WTC11 (cell line): ENCODE measurements around the gene NRG3.

Source experiments
- CREM ChIP-seq: sonication (generic); formaldehyde crosslinking; IDR thresholded peaks from 2 replicates; pipeline ENCODE4 v1.8.1; 2022; ENCODE audit warnings: mild to moderate bottlenecking, missing genetic modification reagents, moderate library complexity
- FOXJ3 ChIP-seq: sonication (generic); formaldehyde crosslinking; IDR thresholded peaks from 2 replicates; pipeline ENCODE4 v1.9.0; 2021; ENCODE audit warnings: missing genetic modification reagents, mild to moderate bottlenecking, borderline replicate concordance
- IRF2 ChIP-seq: sonication (generic); formaldehyde crosslinking; IDR thresholded peaks from 2 replicates; pipeline ENCODE4 v1.8.0; 2022; ENCODE audit warnings: low read depth, missing genetic modification reagents, borderline replicate concordance
- JUN ChIP-seq: sonication (generic); formaldehyde crosslinking; IDR thresholded peaks from 2 replicates; pipeline ENCODE4 v1.8.0; 2023; ENCODE audit warnings: mild to moderate bottlenecking, missing genetic modification reagents
- SOX15 ChIP-seq: fragments of 250-450 bp; sonication (Bioruptor Pico); IDR thresholded peaks from 2 replicates; pipeline ENCODE4 v1.9.0; 2021; ENCODE audit warnings: mild to moderate bottlenecking
- TF ChIP-seq, protein P1 (sequence below): sonication (generic); formaldehyde crosslinking; IDR thresholded peaks from 2 replicates; pipeline ENCODE4 v1.8.1; 2022; ENCODE audit warnings: missing genetic modification reagents, borderline replicate concordance
- TF ChIP-seq, protein P2 (sequence below): fragments of 200-600 bp; IDR thresholded peaks from 2 replicates; pipeline ENCODE4 v1.8.0; 2022; ENCODE audit warnings: antibody characterized with exemption
- TF ChIP-seq, protein P3 (sequence below): sonication (generic); formaldehyde crosslinking; IDR thresholded peaks from 2 replicates; pipeline ENCODE4 v1.8.0; 2022; ENCODE audit warnings: mild to moderate bottlenecking, missing genetic modification reagents
- TF ChIP-seq, protein P4 (sequence below): sonication (generic); formaldehyde crosslinking; IDR thresholded peaks from 2 replicates; pipeline ENCODE4 v1.8.1; 2022; ENCODE audit warnings: low read depth, missing genetic modification reagents, borderline replicate concordance
- TF ChIP-seq, protein P5 (sequence below): fragments of 250-450 bp; sonication (Bioruptor Pico); IDR thresholded peaks from 2 replicates; pipeline ENCODE4 v1.8.0; 2021; ENCODE audit warnings: mild to moderate bottlenecking
- TF ChIP-seq, protein P6 (sequence below): sonication (generic); formaldehyde crosslinking; IDR thresholded peaks from 2 replicates; pipeline ENCODE4 v1.8.0; 2022; ENCODE audit warnings: mild to moderate bottlenecking, missing genetic modification reagents

DNA sequence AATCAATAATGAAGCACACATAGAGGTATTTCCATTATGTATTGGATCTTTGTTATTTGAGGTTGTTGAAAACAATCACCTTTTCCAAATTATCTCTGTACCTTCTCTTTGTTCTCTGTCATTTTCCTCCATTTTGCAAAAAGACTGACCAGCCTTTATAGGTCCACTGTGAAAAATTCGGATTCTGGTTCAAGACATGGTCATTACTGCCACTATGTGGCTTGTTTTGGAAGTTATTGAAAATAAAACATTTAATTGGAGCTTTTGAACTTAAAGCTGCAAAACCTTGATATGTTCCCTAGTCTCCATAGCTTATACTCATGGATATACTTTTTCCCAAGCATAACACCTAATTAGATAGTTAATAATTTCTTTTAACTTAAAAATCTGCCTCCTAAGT, 1094.4 kb downstream of the NRG3 start:
- TF ChIP-seq, protein P1, sequence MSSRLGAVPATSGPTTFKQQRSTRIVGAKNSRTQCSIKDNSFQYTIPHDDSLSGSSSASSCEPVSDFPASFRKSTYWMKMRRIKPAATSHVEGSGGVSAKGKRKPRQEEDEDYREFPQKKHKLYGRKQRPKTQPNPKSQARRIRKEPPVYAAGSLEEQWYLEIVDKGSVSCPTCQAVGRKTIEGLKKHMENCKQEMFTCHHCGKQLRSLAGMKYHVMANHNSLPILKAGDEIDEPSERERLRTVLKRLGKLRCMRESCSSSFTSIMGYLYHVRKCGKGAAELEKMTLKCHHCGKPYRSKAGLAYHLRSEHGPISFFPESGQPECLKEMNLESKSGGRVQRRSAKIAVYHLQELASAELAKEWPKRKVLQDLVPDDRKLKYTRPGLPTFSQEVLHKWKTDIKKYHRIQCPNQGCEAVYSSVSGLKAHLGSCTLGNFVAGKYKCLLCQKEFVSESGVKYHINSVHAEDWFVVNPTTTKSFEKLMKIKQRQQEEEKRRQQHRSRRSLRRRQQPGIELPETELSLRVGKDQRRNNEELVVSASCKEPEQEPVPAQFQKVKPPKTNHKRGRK (CRISPR knock-in tag): no peak
- TF ChIP-seq, protein P2, sequence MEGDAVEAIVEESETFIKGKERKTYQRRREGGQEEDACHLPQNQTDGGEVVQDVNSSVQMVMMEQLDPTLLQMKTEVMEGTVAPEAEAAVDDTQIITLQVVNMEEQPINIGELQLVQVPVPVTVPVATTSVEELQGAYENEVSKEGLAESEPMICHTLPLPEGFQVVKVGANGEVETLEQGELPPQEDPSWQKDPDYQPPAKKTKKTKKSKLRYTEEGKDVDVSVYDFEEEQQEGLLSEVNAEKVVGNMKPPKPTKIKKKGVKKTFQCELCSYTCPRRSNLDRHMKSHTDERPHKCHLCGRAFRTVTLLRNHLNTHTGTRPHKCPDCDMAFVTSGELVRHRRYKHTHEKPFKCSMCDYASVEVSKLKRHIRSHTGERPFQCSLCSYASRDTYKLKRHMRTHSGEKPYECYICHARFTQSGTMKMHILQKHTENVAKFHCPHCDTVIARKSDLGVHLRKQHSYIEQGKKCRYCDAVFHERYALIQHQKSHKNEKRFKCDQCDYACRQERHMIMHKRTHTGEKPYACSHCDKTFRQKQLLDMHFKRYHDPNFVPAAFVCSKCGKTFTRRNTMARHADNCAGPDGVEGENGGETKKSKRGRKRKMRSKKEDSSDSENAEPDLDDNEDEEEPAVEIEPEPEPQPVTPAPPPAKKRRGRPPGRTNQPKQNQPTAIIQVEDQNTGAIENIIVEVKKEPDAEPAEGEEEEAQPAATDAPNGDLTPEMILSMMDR: no peak
- TF ChIP-seq, protein P3, sequence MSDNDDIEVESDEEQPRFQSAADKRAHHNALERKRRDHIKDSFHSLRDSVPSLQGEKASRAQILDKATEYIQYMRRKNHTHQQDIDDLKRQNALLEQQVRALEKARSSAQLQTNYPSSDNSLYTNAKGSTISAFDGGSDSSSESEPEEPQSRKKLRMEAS (CRISPR knock-in tag): no peak
- TF ChIP-seq, protein P4, sequence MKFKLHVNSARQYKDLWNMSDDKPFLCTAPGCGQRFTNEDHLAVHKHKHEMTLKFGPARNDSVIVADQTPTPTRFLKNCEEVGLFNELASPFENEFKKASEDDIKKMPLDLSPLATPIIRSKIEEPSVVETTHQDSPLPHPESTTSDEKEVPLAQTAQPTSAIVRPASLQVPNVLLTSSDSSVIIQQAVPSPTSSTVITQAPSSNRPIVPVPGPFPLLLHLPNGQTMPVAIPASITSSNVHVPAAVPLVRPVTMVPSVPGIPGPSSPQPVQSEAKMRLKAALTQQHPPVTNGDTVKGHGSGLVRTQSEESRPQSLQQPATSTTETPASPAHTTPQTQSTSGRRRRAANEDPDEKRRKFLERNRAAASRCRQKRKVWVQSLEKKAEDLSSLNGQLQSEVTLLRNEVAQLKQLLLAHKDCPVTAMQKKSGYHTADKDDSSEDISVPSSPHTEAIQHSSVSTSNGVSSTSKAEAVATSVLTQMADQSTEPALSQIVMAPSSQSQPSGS (CRISPR knock-in tag): no peak
- TF ChIP-seq IRF2 (CRISPR knock-in tag) (no peak), SOX15 (CRISPR knock-in tag) (no peak), JUN (CRISPR knock-in tag) (no peak), FOXJ3 (CRISPR knock-in tag) (no peak), CREM (CRISPR knock-in tag) (no peak)
- TF ChIP-seq, protein P5, sequence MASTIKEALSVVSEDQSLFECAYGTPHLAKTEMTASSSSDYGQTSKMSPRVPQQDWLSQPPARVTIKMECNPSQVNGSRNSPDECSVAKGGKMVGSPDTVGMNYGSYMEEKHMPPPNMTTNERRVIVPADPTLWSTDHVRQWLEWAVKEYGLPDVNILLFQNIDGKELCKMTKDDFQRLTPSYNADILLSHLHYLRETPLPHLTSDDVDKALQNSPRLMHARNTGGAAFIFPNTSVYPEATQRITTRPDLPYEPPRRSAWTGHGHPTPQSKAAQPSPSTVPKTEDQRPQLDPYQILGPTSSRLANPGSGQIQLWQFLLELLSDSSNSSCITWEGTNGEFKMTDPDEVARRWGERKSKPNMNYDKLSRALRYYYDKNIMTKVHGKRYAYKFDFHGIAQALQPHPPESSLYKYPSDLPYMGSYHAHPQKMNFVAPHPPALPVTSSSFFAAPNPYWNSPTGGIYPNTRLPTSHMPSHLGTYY (CRISPR knock-in tag): no peak
- TF ChIP-seq, protein P6, sequence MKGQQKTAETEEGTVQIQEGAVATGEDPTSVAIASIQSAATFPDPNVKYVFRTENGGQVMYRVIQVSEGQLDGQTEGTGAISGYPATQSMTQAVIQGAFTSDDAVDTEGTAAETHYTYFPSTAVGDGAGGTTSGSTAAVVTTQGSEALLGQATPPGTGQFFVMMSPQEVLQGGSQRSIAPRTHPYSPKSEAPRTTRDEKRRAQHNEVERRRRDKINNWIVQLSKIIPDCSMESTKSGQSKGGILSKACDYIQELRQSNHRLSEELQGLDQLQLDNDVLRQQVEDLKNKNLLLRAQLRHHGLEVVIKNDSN (CRISPR knock-in tag): no peak
